Neural cell (in vitro differentiated cells): Measurements from ENCODE around the gene RALGPS1. TPM values are rescaled to one million over a fixed set of nuclear protein-coding genes. Genes with fewer than 3 reads are reported as not detected.

Experiments
- H2AFZ ChIP-seq: fragments of 200-600, 300-800 bp; sonication (generic), shearing (Covaris generic); 2 replicates; pipeline ENCODE4 v1.6.0; 2014; ENCODE audit warnings: low read depth, mild to moderate bottlenecking, antibody characterized with exemption, low read length, moderate library complexity
- H3F3A ChIP-seq: fragments of 200-600 bp; shearing (Covaris generic); 2 replicates; pipeline ENCODE4 v1.6.1; 2016; ENCODE audit warnings: mild to moderate bottlenecking, moderate library complexity, mixed read lengths, antibody characterized with exemption, low read length; ENCODE audit not compliant: insufficient read depth, poor library complexity, severe bottlenecking
- H3K27ac ChIP-seq: fragments of 200-600, 300-800 bp; sonication (generic), shearing (Covaris generic); 2 replicates; pipeline ENCODE4 v1.5.1; 2014; ENCODE audit warnings: mild to moderate bottlenecking, low read length, moderate library complexity
- H3K27me3 ChIP-seq: fragments of 300-800, 200-600 bp; sonication (generic), shearing (Covaris generic); 2 replicates; pipeline ENCODE4 v1.6.0; 2014; ENCODE audit warnings: mild to moderate bottlenecking, low read depth, low read length, moderate library complexity; ENCODE audit not compliant: insufficient read depth
- H3K36me3 ChIP-seq: fragments of 300-800, 200-600 bp; sonication (generic), shearing (Covaris generic); 2 replicates; pipeline ENCODE4 v1.5.1; 2014; ENCODE audit warnings: mild to moderate bottlenecking, antibody characterized with exemption, low read length, moderate library complexity; ENCODE audit not compliant: insufficient read depth
- H3K4me2 ChIP-seq: fragments of 300-800, 200-600 bp; sonication (generic), shearing (Covaris generic); 2 replicates; pipeline ENCODE4 v1.6.0; 2014; ENCODE audit warnings: mild to moderate bottlenecking, low read length
- H3K4me3 ChIP-seq: fragments of 300-800, 200-600 bp; sonication (generic), shearing (Covaris generic); 2 replicates; pipeline ENCODE4 v1.5.1; 2014; ENCODE audit warnings: mild to moderate bottlenecking, low read length, moderate library complexity
- H3K79me2 ChIP-seq: fragments of 200-600 bp; shearing (Covaris generic); replicated peaks from 2 replicates; pipeline ENCODE4 v1.6.0; 2014; ENCODE audit warnings: mild to moderate bottlenecking, low read length, moderate library complexity; ENCODE audit not compliant: insufficient read depth
- H3K9ac ChIP-seq: fragments of 300-800, 200-600 bp; sonication (generic), shearing (Covaris generic); 2 replicates; pipeline ENCODE4 v1.6.1; 2016; ENCODE audit warnings: mild to moderate bottlenecking, low read length, mixed read lengths
- H3K9me2 ChIP-seq: fragments of 200-600 bp; shearing (Covaris generic); 2 replicates; pipeline ENCODE4 v1.6.1; 2016; ENCODE audit warnings: mild to moderate bottlenecking, low read length, mixed read lengths; ENCODE audit not compliant: insufficient read depth
- H3K9me3 ChIP-seq: fragments of 200-600, 300-800 bp; sonication (generic), shearing (Covaris generic); 2 replicates; pipeline ENCODE4 v1.6.1; 2016; ENCODE audit warnings: mild to moderate bottlenecking, mixed run types, low read length, moderate library complexity, mixed read lengths
- H4K20me1 ChIP-seq: fragments of 200-600 bp; shearing (Covaris generic); 2 replicates; pipeline ENCODE4 v1.6.1; 2016; ENCODE audit warnings: mild to moderate bottlenecking, mixed run types; ENCODE audit not compliant: insufficient read depth
- EP300 ChIP-seq: fragments of 450-650 bp; conservative IDR thresholded peaks from 2 replicates; pipeline ENCODE4 v1.6.1; 2014; ENCODE audit warnings: antibody characterized with exemption, mild to moderate bottlenecking, moderate library complexity; ENCODE audit not compliant: poor library complexity, severe bottlenecking
- EZH2 ChIP-seq: fragments of 200-600, 300-800 bp; shearing (Covaris generic), sonication (generic); IDR thresholded peaks from 2 replicates; pipeline ENCODE4 v1.6.1; 2014; ENCODE audit warnings: antibody characterized with exemption, low read length, borderline replicate concordance, mild to moderate bottlenecking; ENCODE audit not compliant: insufficient read depth, poor library complexity, severe bottlenecking
- MXI1 ChIP-seq: fragments of 450-650 bp; conservative IDR thresholded peaks from 2 replicates; pipeline ENCODE4 v1.6.1; 2014; ENCODE audit warnings: antibody characterized with exemption, mild to moderate bottlenecking; ENCODE audit not compliant: poor library complexity, severe bottlenecking
- POLR2AphosphoS5 ChIP-seq: IDR thresholded peaks from 2 replicates; pipeline ENCODE4 v1.6.1; 2012
- RAD21 ChIP-seq: fragments of 450-650 bp; conservative IDR thresholded peaks from 2 replicates; pipeline ENCODE4 v1.6.1; 2014; ENCODE audit warnings: antibody characterized with exemption, mild to moderate bottlenecking, moderate library complexity
- SMC3 ChIP-seq: fragments of 450-650 bp; conservative IDR thresholded peaks from 2 replicates; pipeline ENCODE4 v1.6.1; 2014; ENCODE audit warnings: antibody characterized with exemption, mild to moderate bottlenecking, moderate library complexity; ENCODE audit not compliant: poor library complexity
- TAF1 ChIP-seq: IDR thresholded peaks from 2 replicates; pipeline ENCODE4 v1.6.1; 2012; ENCODE audit warnings: low read depth
- polyA plus RNA-seq: library from polyadenylated mRNA; depleted of rRNA; stranded (reverse); fragments of >200 nt; gene quantifications from 2 replicates; pipeline ENCODE4 v1.2.3, GENCODE V29; 2014
- TF ChIP-seq, protein P1 (sequence below): fragments of 450-650 bp; IDR thresholded peaks from 2 replicates; pipeline ENCODE4 v1.5.1; 2014; ENCODE audit warnings: antibody characterized with exemption, mild to moderate bottlenecking, moderate library complexity; ENCODE audit not compliant: poor library complexity, severe bottlenecking
- TF ChIP-seq, protein P2 (sequence below): IDR thresholded peaks from 2 replicates; pipeline ENCODE4 v1.6.1; 2012; ENCODE audit warnings: borderline replicate concordance

The RALGPS1 gene
- polyA plus RNA-seq, 1 donor from 2014 or later, result 37.1 TPM

DNA sequence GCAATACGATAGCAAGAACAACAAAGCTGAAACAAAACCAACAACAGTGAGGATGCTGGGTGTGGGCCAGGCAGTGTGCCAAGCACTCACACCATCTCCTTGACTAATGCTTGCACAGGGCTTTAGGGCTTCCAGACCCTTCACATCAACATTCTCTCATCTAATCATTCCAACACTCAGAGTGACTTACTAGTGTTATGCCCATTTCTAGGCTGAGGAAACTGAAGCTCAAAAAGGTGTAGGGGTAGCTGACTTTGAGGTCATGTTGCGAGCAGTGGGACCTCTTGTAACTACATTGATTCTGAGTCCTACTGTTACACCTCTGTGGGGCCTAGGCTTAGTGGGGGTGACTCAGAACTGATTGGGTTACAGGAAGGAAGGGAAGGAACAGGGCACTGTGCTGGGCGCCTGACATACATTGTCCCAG, 198.2 kb downstream of the RALGPS1 start:
- no peaks in the 10 kb centered on the region for H3K36me3 ChIP-seq
- H3K79me2 ChIP-seq, result no peaks in the 10 kb centered on the region
- no peak overlapping the region for H2AFZ ChIP-seq
- H3K27ac ChIP-seq, result no peak overlapping the region
- TF ChIP-seq TAF1, result no peak
- no peak for TF ChIP-seq MXI1
- TF ChIP-seq EP300, result no peak
- TF ChIP-seq EZH2, result no peak
- TF ChIP-seq, protein P1, sequence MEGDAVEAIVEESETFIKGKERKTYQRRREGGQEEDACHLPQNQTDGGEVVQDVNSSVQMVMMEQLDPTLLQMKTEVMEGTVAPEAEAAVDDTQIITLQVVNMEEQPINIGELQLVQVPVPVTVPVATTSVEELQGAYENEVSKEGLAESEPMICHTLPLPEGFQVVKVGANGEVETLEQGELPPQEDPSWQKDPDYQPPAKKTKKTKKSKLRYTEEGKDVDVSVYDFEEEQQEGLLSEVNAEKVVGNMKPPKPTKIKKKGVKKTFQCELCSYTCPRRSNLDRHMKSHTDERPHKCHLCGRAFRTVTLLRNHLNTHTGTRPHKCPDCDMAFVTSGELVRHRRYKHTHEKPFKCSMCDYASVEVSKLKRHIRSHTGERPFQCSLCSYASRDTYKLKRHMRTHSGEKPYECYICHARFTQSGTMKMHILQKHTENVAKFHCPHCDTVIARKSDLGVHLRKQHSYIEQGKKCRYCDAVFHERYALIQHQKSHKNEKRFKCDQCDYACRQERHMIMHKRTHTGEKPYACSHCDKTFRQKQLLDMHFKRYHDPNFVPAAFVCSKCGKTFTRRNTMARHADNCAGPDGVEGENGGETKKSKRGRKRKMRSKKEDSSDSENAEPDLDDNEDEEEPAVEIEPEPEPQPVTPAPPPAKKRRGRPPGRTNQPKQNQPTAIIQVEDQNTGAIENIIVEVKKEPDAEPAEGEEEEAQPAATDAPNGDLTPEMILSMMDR, result no peak
- TF ChIP-seq SMC3, result no peak
- TF ChIP-seq, protein P2, sequence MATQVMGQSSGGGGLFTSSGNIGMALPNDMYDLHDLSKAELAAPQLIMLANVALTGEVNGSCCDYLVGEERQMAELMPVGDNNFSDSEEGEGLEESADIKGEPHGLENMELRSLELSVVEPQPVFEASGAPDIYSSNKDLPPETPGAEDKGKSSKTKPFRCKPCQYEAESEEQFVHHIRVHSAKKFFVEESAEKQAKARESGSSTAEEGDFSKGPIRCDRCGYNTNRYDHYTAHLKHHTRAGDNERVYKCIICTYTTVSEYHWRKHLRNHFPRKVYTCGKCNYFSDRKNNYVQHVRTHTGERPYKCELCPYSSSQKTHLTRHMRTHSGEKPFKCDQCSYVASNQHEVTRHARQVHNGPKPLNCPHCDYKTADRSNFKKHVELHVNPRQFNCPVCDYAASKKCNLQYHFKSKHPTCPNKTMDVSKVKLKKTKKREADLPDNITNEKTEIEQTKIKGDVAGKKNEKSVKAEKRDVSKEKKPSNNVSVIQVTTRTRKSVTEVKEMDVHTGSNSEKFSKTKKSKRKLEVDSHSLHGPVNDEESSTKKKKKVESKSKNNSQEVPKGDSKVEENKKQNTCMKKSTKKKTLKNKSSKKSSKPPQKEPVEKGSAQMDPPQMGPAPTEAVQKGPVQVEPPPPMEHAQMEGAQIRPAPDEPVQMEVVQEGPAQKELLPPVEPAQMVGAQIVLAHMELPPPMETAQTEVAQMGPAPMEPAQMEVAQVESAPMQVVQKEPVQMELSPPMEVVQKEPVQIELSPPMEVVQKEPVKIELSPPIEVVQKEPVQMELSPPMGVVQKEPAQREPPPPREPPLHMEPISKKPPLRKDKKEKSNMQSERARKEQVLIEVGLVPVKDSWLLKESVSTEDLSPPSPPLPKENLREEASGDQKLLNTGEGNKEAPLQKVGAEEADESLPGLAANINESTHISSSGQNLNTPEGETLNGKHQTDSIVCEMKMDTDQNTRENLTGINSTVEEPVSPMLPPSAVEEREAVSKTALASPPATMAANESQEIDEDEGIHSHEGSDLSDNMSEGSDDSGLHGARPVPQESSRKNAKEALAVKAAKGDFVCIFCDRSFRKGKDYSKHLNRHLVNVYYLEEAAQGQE, result no peak
- no peak for TF ChIP-seq POLR2AphosphoS5
- no peak for TF ChIP-seq RAD21
- no peak overlapping the region for H3K4me2 ChIP-seq
- H3K27me3 ChIP-seq, result no peaks in the 10 kb centered on the region
- no peak overlapping the region for H3K9ac ChIP-seq
- H3K4me3 ChIP-seq, result no peak overlapping the region
- H3F3A ChIP-seq, result no peaks in the 10 kb centered on the region
- no peaks in the 10 kb centered on the region for H3K9me3 ChIP-seq
- H4K20me1 ChIP-seq, result no peaks in the 10 kb centered on the region
- H3K9me2 ChIP-seq, result no peaks in the 10 kb centered on the region

DNA sequence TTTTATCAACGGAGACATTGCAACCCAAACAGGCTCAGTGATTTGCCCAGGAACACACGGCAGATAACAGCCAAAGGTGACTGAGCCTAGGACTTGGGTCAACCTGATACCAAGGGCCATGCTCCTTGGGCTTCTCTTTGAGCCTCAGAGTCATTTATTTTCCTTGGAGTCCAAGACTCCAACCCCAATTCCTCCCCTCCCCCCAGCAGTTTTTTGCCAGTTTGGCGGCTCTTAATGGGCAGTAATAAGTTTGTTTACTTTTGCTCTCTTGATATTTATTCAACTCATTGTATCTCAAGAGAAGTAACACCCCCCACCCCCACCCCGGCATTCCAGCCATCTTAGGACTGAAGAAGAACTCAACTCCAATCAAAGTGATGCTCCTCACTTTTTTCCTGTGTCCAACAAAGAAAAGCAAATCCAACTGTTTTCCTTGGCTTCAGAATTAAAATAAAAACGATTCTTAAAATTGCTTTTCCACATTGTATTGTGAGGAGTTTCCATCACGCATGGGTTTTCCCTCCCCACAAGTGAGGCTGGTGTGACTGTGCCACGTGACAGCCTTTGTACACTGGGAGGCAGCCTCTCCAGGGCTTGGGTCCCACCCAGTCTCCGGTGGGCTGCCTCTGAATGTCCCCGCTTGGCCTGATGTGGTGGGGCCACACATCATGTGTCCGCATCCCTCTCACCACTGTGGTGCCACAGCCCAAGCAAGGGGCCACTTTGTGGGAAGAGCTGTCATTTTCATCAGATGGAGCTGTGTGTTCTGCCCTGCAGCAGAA, 198.8 kb downstream of the RALGPS1 start:
- no peaks in the 10 kb centered on the region for H4K20me1 ChIP-seq

More for the DNA sequence above, 198.8 kb downstream of the RALGPS1 start:
- TF ChIP-seq SMC3 (no peak), TAF1 (no peak), EZH2 (no peak), RAD21 (no peak), MXI1 (no peak), EP300 (no peak), POLR2AphosphoS5 (no peak)
- TF ChIP-seq, protein P1, result no peak
- TF ChIP-seq, protein P2, result no peak
- Histone ChIP-seq H3K27ac (no peak overlapping the region), H3K36me3 (no peaks in the 10 kb centered on the region), H3K4me2 (no peak overlapping the region), H3K9me2 (no peaks in the 10 kb centered on the region), H3K4me3 (no peak overlapping the region), H3K9me3 (no peaks in the 10 kb centered on the region), H2AFZ (no peak overlapping the region), H3F3A (no peaks in the 10 kb centered on the region), H3K9ac (no peak overlapping the region), H3K79me2 (no peaks in the 10 kb centered on the region), H3K27me3 (no peaks in the 10 kb centered on the region)
